PC-9 (cell line): ENCODE data around the gene PRKACA. TPM values are rescaled to one million over a fixed set of nuclear protein-coding genes. Genes with fewer than 3 reads are reported as not detected.

Experiments used
- BruUV-seq: library from RNA; stranded (reverse); fragments of 400-500 nt; replicated peaks from 2 replicates; lab custom pipeline; 2021; lab: Mats Ljungman, UMichigan
- CTCF ChIA-PET: fragments of 300-600 bp; sonication (Branson Sonifier 250); formaldehyde crosslinking; loops from one replicate; lab custom pipeline; 2022; ENCODE audit warnings: antibody characterized with exemption; lab: Charles Lee
- POLR2A ChIA-PET: fragments of 300-600 bp; sonication (Branson Sonifier 250); formaldehyde crosslinking; loops from one replicate; lab custom pipeline; 2022; ENCODE audit warnings: antibody characterized with exemption; ENCODE audit not compliant: unreplicated experiment; lab: Charles Lee
- DNase-seq, 2 experiments: peaks; one replicate each; pipeline versions ENCODE4 v3.0.0 to v3.0.0-alpha.2; 2015 to 2022; ENCODE audit warnings: mixed read lengths in 1 of 2
- H2AFZ ChIP-seq: fragments of 200-600 bp; sonication (generic); 2 replicates; pipeline ENCODE4 v1.8.1; 2017; ENCODE audit warnings: antibody characterized with exemption
- H3F3A ChIP-seq: fragments of 200-600 bp; sonication (generic); 2 replicates; pipeline ENCODE4 v1.8.1; 2017; ENCODE audit warnings: antibody characterized with exemption, mild to moderate bottlenecking, low read depth; ENCODE audit not compliant: insufficient read depth
- H3K27ac ChIP-seq: fragments of 200-600 bp; sonication (generic); 2 replicates; pipeline ENCODE4 v1.6.1; 2016; ENCODE audit warnings: mixed run types
- H3K27me3 ChIP-seq: fragments of 200-600 bp; sonication (generic); 2 replicates; pipeline ENCODE4 v1.6.1; 2016; ENCODE audit warnings: low read depth, mixed run types; ENCODE audit not compliant: insufficient read depth
- H3K36me3 ChIP-seq: fragments of 200-600 bp; sonication (generic); 2 replicates; pipeline ENCODE4 v1.6.1; 2016; ENCODE audit warnings: low read depth, mixed run types
- H3K4me1 ChIP-seq: fragments of 200-600 bp; sonication (generic); replicated peaks from 2 replicates; pipeline ENCODE4 v1.6.1; 2016; ENCODE audit warnings: mixed run types; ENCODE audit not compliant: insufficient read depth
- H3K4me2 ChIP-seq: fragments of 200-600 bp; sonication (generic); 2 replicates; pipeline ENCODE4 v1.6.1; 2017; ENCODE audit warnings: mixed run types
- H3K4me3 ChIP-seq: fragments of 200-600 bp; sonication (generic); 2 replicates; pipeline ENCODE4 v1.6.1; 2016; ENCODE audit warnings: mixed run types
- H3K79me2 ChIP-seq: fragments of 200-600 bp; sonication (generic); 2 replicates; pipeline ENCODE4 v1.6.1; 2017; ENCODE audit warnings: low read depth, mixed run types
- H3K9me2 ChIP-seq: fragments of 200-600 bp; sonication (generic); 2 replicates; pipeline ENCODE4 v1.8.1; 2017; ENCODE audit warnings: mild to moderate bottlenecking; ENCODE audit not compliant: insufficient read depth
- H3K9me3 ChIP-seq: fragments of 200-600 bp; sonication (generic); 2 replicates; pipeline ENCODE4 v1.8.1; 2016; ENCODE audit warnings: low read depth; ENCODE audit not compliant: insufficient read depth
- H4K20me1 ChIP-seq: fragments of 200-600 bp; sonication (generic); 2 replicates; pipeline ENCODE4 v1.8.1; 2017; ENCODE audit not compliant: insufficient read depth
- EZH2 ChIP-seq: fragments of 200-600 bp; sonication (generic); IDR thresholded peaks from 2 replicates; pipeline ENCODE4 v1.8.0; 2017; ENCODE audit warnings: antibody characterized with exemption, low read depth
- intact Hi-C: fragments of 100-400 bp; cut with micrococcal nuclease; formaldehyde crosslinking; loops from one replicate; pipeline ENCODE4 v1.10.0; 2022; ENCODE audit not compliant: unreplicated experiment
- total RNA-seq: library from RNA; stranded (reverse); gene quantifications from 2 replicates; pipeline ENCODE4 v1.2.3, GENCODE V29; 2021
- TF ChIP-seq, protein P1 (sequence below): fragments of 200-600 bp; sonication (generic); conservative IDR thresholded peaks from 2 replicates; pipeline ENCODE4 v1.6.1; 2017; ENCODE audit warnings: mixed run types, antibody characterized with exemption, mild to moderate bottlenecking, moderate library complexity

Gene PRKACA
- total RNA-seq, 1 experiment from 2014 or later, result 82.8 TPM

DNA sequence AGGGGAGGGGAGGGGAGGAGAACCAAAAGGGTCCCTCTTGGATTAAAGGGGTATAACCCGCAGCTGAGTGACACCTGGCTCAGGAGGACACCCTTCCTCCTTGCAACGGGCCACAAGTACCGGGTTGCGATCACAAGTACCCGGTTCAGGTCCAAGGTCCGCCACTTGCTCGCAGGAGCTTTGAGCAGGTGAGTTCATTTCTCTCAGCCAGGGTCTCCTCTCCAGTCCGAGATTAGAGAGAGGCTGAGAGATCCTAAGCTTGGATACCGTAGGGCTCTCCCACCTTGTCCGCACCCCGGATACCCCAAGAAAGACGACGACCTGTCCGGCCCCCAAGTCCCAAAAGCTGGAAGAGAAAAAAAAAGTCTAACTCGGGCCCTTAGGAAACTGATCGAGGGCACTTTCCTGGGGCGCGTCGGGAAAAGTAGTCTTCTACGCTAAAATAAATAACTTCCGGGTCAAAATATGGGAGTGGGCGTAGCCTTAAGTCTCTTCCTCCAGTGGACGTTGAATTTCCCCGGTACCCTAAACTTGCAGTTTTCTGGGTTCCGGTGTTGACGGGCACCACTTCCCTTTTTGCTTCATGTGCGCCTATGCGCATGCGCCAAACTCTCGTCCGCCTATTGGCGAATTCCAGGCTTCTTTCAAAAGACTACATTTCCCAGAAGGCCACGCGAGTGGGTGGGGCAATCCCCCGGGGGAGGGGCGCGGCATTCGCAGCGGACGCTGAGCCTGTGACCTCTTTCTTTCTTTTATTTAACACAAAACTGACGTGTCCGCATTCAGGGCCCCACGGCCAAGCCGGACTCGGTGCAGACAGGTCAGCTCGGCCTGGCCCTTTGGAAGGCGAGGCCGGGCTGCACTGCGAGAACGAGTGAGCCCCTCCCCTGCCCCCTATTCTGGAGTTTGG is 36.4 kb downstream of the PRKACA start:
- peak overlapping the region; percentile 91 for H3K4me2 ChIP-seq
- peaks cover 14% of the 10 kb centered on the region for H3K79me2 ChIP-seq
- no peaks in the 10 kb centered on the region for H3K9me3 ChIP-seq
- H3K27me3 ChIP-seq, result no peaks in the 10 kb centered on the region
- peak; percentile 99 for DNase-seq
- CTCF ChIA-PET, result interaction anchor here (0.5 to 0.6 kb wide), 2 partner anchors 34 to 129 kb away, joined by 3 to 4 read pairs; partner anchors contain the start of gene DCAF15
- no peaks in the 10 kb centered on the region for H3K9me2 ChIP-seq
- peaks cover 16% of the 10 kb centered on the region for H3K4me1 ChIP-seq
- H4K20me1 ChIP-seq, result no peaks in the 10 kb centered on the region
- POLR2A ChIA-PET, result interaction anchor here (0.5 to 0.6 kb wide), 2 partner anchors 350 to 408 kb away, joined by 3 to 6 read pairs; no protein-coding TSS in a partner anchor
- no peak for TF ChIP-seq EZH2
- TF ChIP-seq, protein P1, sequence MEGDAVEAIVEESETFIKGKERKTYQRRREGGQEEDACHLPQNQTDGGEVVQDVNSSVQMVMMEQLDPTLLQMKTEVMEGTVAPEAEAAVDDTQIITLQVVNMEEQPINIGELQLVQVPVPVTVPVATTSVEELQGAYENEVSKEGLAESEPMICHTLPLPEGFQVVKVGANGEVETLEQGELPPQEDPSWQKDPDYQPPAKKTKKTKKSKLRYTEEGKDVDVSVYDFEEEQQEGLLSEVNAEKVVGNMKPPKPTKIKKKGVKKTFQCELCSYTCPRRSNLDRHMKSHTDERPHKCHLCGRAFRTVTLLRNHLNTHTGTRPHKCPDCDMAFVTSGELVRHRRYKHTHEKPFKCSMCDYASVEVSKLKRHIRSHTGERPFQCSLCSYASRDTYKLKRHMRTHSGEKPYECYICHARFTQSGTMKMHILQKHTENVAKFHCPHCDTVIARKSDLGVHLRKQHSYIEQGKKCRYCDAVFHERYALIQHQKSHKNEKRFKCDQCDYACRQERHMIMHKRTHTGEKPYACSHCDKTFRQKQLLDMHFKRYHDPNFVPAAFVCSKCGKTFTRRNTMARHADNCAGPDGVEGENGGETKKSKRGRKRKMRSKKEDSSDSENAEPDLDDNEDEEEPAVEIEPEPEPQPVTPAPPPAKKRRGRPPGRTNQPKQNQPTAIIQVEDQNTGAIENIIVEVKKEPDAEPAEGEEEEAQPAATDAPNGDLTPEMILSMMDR, result no peak
- intact Hi-C loops, result loop anchor here (2.0 to 5.0 kb wide), 3 partner anchors 36 to 338 kb away; partner anchors contain the start of genes ASF1B, DDX39A and PRKACA
- H3K4me3 ChIP-seq, result peak overlapping the region; percentile 85
- peaks cover 14% of the 10 kb centered on the region; the same call in 1 of the 2 replicates for H3F3A ChIP-seq
- H2AFZ ChIP-seq, result peak overlapping the region; percentile 93
- peak overlapping the region; percentile 71 for H3K27ac ChIP-seq
- BruUV-seq, result TSS peak; percentile 87
- H3K36me3 ChIP-seq, result no peaks in the 10 kb centered on the region

DNA sequence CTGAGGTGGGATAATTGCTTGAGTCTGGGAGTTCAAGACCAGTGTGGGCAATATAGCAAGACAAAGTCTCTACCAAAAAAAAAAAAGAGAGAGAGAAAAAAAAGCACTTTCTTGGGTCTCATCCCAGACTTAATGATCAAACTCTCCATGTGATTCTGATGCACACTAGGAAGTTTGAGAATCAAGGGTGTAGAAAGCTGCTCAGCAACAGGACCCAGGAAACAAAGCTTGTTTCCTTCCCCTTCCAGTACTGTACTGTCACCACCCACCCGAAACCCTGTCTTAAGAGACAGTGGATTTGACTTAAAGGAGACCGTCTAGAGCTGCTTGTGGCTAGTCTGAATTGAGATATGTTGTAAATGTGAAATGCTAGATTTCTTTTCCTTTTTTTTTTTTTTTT is 39.2 kb downstream of the PRKACA start:
- Histone ChIP-seq H4K20me1 (no peaks in the 10 kb centered on the region), H3K9me2 (no peaks in the 10 kb centered on the region), H3K36me3 (no peaks in the 10 kb centered on the region), H3K9me3 (no peaks in the 10 kb centered on the region), H2AFZ (no peak overlapping the region), H3K4me2 (no peak overlapping the region), H3K79me2 (peaks cover 14% of the 10 kb centered on the region), H3K4me1 (peaks cover 26% of the 10 kb centered on the region), H3K27ac (no peak overlapping the region), H3F3A (peaks cover 15% of the 10 kb centered on the region; the same call in 1 of the 2 replicates), H3K4me3 (no peak overlapping the region), H3K27me3 (no peaks in the 10 kb centered on the region)
- POLR2A ChIA-PET, result interaction anchor here (0.5 to 0.6 kb wide), 2 partner anchors 71 to 155 kb away, joined by 3 to 6 read pairs; no protein-coding TSS in a partner anchor
- CTCF ChIA-PET, result interaction anchor here (0.6 to 0.7 kb wide), 4 partner anchors 54 to 304 kb away, joined by 4 to 7 read pairs (median 6); partner anchors contain the start of genes ASF1B and C19orf53
- TF ChIP-seq EZH2, result no peak
- TF ChIP-seq, protein P1, result no peak
- BruUV-seq, result no TSS peak
- intact Hi-C loops, result no loop called here
- no peak for DNase-seq
